ENCODE results near the gene WBP1. TPM values are rescaled to one million over a fixed set of nuclear protein-coding genes. Genes with fewer than 3 reads are reported as not detected.

WBP1 gene
- total RNA-seq, 1 donor from 2014 or later = 68.6 TPM

DNA sequence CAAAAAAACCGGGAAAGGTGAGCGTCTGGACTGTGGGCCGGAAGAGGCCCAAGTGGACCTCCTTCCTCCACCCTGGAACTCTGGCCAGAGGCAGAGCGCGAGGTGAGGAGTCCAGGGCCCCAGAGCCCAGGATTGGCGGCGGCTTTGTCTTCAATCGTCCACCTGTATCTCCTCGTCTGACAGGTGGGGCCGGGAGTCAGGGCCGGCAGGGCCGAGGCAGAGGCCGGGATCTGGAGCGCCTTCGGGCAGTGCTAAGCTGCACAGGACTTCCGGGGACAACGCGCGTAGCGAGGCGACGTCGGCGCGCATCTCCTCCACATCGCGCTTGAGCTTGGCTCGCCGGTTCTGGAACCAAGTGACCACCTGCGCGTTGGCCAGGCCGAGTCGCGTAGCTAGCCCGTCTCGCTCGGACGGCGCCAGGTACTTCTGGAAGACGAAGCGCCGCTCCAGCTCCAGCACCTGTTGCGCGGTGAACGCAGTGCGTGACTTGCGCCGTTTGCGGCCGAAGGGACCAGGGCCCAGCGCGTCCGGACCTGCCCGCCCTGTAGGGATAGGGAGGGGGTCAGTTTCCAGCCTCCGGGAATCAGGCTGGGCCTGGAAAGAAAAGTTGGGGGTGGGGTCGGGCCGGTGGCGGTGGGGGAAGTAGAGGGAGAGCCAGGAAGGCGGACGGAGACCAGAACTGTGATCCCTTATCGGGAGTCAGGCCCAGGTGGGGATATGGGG, 39.7 kb downstream of the WBP1 start:
- ATAC-seq = peak; percentile 17
- intact Hi-C loops (cut with DNase I) = no loop called here
- DNase-seq (ENCODE audit: low spot score) = no peak

DNA sequence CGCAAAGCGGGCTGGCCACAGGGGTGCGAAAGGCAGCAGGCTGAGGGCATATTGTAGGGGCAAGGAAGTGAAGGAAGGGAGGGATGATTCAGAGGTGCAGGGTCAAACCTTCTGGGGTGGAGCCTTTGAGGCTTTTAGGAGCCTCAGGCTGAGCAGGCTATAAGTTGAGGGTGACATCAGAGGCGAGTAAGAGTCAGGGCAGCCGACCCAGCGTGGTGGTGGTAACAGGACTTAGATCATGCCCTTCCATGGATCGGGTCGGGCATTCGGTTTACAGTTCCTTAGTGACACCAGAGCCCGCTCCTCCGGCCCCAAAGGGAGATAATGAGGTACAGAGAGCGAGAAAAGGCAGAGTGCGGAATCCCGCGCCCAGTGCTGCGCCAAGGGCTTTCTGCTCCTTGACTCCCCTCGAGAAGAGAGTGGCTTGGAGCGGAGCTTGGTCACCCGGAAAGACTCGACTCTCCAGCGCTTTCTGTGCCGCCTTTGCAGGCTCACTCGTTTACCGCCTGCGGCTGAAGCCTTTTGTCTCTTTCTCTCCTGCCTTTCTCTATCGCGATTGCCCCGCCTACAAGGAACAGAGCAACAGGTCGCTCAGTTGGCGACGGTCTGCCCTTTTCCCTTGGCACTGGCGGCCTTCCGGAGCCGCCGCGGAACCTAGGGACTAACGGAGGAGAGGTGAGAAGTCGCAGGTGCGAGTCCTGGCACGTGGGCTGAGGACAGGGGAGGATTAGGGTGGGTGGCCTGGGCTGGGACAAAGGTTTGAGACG, 40.4 kb downstream of the WBP1 start:
- no peak for DNase-seq (ENCODE audit: low spot score)
- no peak for ATAC-seq

DNA sequence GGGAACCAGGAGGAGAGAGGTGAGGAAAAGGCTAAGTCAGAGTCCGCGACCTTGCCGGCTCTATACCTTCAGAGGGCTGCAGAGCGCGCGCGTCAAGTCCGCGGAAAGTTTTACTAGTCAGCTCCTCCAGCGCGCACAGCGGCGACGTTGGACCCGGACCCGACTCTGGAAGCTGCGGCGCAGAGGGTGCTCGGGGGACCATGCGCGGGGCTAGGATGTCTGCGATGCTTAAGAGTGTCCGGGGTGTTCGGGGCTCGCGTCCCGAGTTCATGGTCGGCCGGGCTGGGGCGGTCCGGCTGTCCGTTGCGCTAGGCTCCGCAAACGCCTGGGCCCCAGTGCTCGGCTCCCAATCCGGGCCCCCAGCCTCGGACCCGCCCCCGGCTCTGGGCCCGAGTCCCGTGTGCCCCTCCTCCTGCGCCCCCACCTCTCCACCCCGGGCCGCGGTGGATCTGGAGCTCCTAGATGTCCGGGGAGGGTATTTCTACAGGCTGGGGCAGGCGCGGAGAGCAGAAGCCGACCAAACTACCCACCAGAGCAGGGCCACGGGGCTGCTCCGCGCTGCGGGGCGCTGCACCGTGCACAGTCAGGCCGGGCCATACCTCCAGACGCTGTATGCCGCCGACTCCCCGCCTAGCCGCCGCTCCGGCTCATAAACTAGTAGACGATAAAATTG, 41.2 kb downstream of the WBP1 start, which contains the start of gene LBX2:
Gene LBX2 (minus strand): TSS at position 337 of the 673 bp plus-strand sequence. CDS start 66 bp downstream, at position 271.
- no peak for DNase-seq (ENCODE audit: low spot score)
- ATAC-seq = no peak
- intact Hi-C loops (cut with DNase I) = no loop called here

More for the DNA sequence above, 40.4 kb downstream of the WBP1 start:
- intact Hi-C loops (cut with DNase I) = no loop called here

DNA sequence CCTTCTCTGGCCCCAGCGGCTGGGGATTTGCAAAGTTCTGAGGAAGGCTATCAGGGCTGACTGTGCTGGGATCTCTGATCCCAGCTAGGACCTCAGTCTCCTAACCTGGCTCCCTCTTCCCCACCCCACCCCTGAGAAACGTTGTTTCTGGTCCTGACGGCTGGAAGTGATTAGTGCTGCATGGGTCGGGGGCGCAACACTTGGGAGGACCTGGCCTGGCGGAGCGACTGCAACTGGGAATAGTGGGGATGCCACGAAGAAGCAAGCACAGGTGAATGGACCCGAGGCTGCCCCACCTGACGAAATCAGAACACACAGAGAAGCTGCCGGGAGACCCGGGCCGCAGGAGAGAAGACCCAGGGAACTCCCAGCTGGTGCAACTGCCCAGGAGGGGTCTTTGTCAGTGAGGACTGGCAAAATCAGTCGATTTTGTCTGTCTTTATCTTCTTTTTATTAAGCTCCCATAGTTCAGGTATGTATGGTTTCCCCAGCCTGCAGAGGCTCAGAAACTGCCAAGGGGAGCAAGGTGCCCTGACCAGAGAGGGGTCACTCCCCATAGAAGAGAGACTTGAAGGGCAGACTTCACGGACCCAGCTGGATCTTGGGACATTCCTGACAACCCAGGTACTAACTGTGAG, 41.8 kb downstream of the WBP1 start:
- ATAC-seq (no peak), DNase-seq (ENCODE audit: low spot score) (no peak)
- intact Hi-C loops (cut with DNase I) = no loop called here

DNA sequence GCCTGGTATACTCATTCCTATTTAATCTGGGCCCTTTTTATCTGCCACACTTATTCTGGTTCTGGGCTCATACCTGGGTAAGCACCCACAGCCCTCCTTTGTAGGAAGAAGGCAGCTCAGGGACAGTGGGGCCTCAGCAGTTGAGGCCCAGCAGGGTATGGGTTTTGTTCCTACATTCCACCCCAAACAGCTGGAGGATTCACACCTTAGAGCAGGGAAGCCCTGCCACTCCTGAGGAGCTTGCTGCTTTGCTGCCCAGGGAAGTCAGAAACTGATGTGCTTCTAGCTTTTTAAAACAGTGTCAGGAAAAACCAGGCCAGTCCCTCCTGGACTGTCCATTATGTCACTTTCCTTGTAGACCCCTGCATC, 42.3 kb downstream of the WBP1 start:
- DNase-seq (ENCODE audit: low spot score) (no peak), ATAC-seq (no peak)
- intact Hi-C loops (cut with DNase I) = no loop called here

DNA sequence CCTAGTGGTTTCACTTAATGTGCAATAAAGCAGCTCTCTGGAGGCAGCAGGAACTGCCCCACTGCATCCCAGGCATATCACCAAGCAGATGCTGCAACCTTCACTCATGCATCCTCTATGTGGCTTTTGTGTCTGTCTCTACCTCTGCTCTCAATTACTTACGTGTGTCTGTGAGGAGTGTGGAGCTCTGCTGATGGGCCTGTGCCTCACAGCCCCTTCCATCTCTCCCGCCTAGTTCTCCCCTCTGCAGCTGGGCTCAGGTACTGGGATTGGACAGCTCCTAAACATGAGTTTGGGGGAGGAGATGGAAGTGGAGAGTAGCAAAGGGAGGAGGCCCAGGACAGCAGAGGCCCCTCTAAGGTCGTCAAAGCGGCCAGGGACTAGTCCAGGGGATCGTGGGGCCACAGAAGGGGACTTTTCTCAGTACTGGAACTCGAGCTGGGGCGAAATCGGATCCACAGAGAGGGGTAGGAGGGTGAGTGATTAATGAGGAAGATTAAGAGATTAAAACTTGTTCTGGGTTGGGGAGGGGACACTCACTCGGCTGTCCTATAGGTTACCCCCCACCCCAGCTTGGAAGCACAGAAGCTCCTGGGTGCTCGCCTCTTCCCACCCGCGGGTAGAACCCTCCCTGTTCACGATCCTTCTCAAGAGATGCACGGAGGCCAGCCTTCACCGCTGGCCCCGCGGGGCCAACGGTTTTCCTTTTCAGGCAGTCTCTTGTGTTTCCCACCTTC, 43.3 kb downstream of the WBP1 start:
- no peak for DNase-seq (ENCODE audit: low spot score)
- ATAC-seq = no peak
- intact Hi-C loops (cut with DNase I) = no loop called here

DNA sequence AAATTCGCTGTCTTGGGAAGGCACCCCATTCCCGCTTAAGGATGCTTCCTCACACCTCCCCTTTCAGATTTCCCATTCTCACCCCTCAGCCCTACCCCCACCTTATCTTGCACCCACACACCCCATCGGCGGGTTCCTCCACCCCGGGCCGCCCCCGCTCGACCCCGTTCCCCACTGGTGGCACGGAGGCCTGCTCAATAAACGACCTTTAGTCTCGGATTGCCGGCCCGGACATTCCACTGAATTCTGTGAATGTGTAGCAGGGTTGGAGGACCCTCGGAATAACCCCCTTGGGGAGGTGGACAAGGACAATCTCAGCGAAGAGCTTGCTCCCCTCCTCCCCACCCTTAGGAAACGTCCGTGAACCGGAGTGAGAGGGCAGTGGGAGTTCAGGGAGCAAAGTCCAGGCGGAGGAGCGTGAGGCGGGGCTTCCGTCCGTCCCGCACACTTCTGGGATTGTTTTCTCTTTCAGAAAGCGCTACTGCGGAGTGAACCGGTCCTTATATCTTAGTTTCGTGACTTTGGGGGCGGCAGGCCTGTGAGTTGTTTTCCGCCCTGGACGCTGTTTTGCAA, 44.0 kb downstream of the WBP1 start:
- DNase-seq (ENCODE audit: low spot score) (no peak), ATAC-seq (no peak)
- intact Hi-C loops (cut with DNase I) = no loop called here

DNA sequence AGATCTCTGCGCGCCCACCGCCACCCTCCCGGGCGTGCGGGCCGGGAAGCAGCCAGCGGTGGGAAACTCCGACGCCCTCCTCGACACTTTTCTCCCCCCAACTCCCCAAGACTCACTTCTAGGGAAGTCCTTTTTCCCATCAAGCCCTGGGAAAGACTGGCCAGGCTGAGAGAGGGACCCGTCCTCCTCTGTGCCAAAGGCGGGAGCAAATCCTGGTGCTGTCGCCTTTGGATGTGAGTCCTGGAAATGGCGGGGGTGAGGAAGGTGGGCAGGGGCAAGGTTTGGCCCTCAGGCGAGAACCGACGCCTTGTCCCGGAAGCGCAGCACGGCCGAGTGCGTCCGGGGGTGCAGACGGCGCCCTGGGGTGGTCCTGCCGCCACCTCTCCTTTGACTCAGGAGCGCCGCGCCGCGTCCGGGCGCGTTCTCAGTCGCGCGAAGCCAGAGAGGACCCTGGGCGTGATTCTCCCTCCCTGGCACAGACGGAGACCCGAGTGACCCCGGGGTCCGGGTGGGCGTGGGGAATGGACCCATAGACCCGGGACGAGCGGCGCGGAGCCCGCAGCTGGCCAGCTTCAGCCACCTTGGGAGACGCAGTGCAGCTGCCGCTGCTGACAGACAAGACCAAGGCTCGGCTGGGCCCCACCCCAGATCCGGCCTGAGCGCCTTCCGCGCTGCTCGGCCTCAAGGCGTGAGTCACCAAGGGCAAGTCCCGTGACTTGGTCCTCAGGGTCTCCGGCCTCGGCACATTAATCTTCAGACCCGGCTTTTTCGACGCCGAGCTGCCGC, 44.7 kb downstream of the WBP1 start:
- DNase-seq (ENCODE audit: low spot score) (peak; percentile 89), ATAC-seq (peak; percentile 68)
- intact Hi-C loops (cut with DNase I) = no loop called here

DNA sequence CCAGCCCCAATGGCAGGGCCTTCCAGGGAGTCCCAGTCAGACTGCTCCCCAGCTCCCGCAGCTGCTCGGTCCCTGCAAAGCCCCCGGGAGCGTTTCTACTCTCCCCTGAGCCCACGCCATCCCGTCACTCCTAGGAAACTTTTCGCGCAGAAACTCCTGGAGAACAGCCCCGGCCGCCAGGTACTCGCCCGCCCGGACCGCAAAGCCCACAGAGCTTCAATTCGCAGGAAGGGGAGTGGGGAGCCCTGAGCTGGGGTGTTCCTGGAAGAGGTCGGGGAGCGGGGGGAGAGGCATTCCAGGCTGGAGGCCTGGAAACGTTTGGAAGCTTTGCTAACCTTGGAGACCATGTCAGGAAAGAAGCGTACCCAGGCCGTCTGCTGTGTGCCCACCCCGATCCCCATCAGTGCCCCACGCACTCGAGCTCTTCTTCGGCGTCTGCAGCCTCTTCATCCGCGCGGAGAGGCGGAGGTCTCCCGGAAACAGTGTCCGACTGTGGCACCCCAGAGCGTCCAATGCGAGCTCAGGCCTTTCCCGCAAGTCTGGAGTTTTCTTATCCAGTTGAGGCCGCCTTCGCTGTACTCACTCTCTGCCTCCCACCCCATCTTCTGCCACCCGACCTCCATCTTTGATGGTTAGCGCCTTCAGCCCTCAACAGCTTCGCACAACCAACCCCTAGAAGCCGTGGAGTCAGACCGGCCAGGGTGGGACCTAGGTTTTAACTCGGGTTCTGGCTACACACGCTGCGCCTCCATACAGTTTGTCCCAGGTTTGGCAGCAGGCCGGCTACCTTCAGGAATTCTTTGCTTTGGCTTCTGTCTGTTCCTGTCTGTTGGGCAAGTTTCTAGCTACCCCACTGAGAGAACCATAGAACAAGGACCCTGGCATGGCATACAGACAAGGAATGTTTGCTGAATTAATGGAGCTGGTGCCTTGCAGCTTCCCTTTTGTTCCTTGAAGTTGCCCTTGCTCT, 45.6 kb downstream of the WBP1 start:
- ATAC-seq (no peak), DNase-seq (ENCODE audit: low spot score) (no peak)
- intact Hi-C loops (cut with DNase I) = no loop called here

DNA sequence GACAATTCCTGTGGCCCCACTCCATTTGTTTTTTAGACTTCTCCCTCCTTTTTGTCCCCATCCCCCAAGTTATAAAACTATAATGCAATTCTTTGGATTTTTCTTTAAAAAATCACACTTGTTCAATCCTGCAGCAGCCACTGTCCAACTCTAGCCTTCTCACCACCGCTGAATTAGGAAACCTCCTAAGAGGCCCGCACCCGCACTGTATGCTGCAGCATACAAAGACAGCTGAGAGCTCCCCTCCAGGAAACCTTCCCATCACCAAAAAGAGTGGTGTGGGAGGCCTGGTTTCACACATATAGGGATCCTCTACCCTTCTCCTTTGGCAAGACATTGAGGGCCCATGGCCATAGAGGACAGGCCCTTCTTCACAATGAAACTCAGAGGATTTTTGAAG, 46.4 kb downstream of the WBP1 start:
- intact Hi-C loops (cut with DNase I) = no loop called here

DNA sequence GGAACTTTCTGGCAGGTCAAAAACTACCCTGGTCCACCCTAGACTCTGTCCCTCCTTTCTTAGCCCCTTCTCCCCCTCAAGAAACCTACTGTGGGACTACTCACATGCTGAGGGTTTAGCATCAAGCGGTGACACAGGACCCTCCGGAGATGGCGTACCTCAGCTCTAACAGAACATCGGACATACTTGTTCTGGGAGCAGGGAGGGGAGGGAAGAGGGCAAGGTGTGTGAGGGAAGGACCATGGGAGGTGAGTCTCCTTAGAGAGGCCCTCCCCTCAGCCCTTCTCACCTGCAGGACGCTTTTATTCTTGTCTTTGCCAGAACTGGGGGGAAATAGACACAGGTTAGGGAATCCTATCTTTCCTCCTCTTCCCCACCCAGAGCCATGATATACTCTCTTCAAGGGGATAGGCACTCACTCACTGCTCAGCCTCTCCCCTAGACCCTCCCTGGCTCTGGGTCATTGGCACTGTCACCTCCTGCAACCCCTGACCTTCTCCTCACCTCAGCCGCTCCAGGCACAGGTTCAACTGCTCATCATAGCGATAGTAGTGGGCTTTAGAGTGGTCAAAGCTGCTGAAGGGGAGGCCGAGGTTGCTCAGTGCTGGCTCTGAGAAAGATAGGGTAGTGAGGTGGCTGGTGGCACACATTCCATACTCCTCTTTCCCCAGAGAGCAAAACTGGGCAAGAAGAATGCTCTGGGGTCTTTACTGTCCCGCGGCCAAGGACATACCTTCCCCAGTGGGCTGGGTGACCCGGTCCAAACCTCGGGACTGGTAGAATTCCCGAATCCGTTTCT, 47.4 kb downstream of the WBP1 start:
- no peak for ATAC-seq
- DNase-seq (ENCODE audit: low spot score) = no peak
- intact Hi-C loops (cut with DNase I) = no loop called here

More for the DNA sequence above, 46.4 kb downstream of the WBP1 start:
- no peak for ATAC-seq
- no peak for DNase-seq (ENCODE audit: low spot score)

DNA sequence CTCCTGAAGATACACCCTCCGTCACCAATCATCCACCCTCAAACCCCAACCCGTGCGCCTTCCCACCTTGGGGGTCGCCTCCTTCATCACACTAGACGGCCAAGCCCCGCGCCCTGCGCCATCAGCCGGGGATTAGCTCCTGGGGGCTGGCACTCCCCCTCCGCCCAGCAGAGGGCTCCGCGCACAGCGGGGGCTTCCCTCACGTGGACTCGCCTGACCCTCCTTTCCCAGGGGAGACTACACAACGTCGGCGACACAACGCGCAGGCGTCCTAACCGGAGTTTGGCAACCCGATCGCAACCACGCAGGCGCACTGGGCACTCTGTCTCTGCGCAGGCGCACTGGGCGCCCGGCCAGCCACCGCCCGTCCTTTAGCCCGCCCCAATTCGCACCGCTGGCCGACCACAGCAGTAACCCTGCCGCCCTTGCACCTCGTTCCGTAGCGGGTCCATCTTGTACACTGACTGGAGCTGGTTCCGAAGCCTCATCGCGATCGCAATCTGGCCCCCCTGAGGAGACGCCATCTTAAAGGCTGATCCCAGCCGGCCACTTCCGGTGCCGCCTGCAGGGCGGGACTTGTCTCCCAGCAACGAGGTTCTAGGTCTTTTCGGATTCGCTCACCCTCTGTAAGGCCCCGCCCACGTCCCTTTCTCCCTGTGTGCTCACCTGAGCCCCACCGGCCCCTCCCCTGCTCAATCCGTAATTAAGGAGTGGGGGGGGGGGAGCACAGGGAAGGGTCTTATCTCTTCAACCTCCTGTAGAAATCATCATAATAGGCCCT, 49.1 kb downstream of the WBP1 start, which contains the start of gene PCGF1:
Gene PCGF1 (minus strand): TSS at position 551 of the 781 bp plus-strand sequence. CDS start 27 bp downstream, at position 524.
- ATAC-seq (peak; percentile 98), DNase-seq (ENCODE audit: low spot score) (peak; percentile 100)
- intact Hi-C loops (cut with DNase I) = no loop called here

DNA sequence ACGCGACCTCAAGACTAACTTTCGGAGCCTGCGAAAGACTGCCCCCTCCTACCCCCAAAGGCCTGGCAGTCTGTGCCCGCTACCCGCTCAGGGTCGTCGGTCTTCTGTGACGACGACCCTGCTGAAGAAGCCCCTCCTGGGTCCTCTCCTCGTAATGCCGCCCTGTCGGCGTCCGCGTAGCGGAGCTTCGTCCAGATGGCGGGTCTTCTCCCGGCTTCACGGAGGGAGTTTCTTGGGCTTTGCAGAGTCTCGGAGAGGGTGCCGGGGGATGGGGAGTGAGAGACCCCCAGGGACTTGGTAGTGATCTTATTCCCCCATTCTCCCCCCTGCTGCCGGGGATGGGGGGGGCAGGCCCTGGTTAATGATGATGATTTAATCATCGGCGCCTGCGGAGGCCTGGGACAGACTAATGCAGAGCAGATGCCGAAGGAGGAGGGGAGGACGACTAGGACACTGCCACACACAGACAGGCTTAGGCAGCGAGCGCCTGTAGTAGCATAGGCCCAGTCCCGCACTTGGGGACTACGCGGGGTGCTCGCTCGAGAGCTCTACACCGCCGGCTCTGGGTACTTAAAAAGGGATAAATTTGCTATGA, 49.8 kb downstream of the WBP1 start:
- ATAC-seq = peak; percentile 28
- intact Hi-C loops (cut with DNase I) = no loop called here
- peak; percentile 72 for DNase-seq (ENCODE audit: low spot score)

DNA sequence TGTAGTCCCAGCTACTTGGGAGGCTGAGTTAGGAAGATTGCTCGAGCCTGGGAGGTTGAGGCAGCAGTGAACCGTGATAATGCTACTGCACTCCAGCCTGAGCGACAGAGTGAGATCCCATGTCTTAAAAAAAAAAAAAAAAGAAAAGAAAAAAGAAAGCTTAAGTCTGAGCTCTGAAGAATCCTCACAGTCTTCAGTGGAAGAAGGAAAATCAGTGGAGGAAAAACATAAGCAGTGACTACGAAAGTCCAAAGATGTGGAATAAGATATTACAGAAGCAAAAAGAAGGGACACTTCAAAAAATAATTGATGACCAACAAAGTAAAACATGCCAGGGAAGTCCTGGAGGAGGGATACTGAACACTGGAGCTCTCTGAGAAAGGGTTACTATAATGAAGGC, 52.0 kb downstream of the WBP1 start:
- DNase-seq (ENCODE audit: low spot score) = no peak
- no peak for ATAC-seq
- intact Hi-C loops (cut with DNase I) = no loop called here

Data from sciatic nerve (tissue), 2 donors.